DND-41 (cell line): ENCODE results near the gene WBP1L.
"Not testable (repeated sequence)": the region's sequence is repeated elsewhere in the genome, so short reads cannot be mapped to it uniquely, and the experiment has no call there.

Source experiments
- ATAC-seq: fragments of 200-7000 bp; cut with Tn5 transposase; 3 replicates; pipeline ENCODE4 v1.9.1; 2021; ENCODE audit warnings: low read depth; ENCODE audit not compliant: insufficient read depth
- DNase-seq: peaks from one replicate; pipeline ENCODE4 v3.0.0-alpha.2; 2020
- H2AFZ ChIP-seq: 2 replicates; pipeline ENCODE4 v1.6.0; 2012; ENCODE audit warnings: low read depth, low read length
- H3K27ac ChIP-seq: 2 replicates; pipeline ENCODE4 v1.5.1; 2012; ENCODE audit warnings: low read length, inconsistent platforms
- H3K27me3 ChIP-seq: fragments of 200-600 bp; sonication (generic); 2 replicates; pipeline ENCODE4 v1.6.0; 2012; ENCODE audit warnings: low read length, mild to moderate bottlenecking, inconsistent platforms; ENCODE audit not compliant: insufficient read depth, poor library complexity
- H3K36me3 ChIP-seq: 2 replicates; pipeline ENCODE4 v1.5.1; 2012; ENCODE audit warnings: low read length, inconsistent platforms; ENCODE audit not compliant: insufficient read depth
- H3K4me1 ChIP-seq: 2 replicates; pipeline ENCODE4 v1.5.1; 2012; ENCODE audit warnings: mild to moderate bottlenecking, low read length; ENCODE audit not compliant: insufficient read depth
- H3K4me2 ChIP-seq: 2 replicates; pipeline ENCODE4 v1.6.0; 2012; ENCODE audit warnings: mild to moderate bottlenecking, moderate library complexity, low read length, inconsistent platforms; ENCODE audit not compliant: insufficient read depth
- H3K4me3 ChIP-seq, 2 experiments: fragments of 200-600 bp in 1 of 2; shearing (Covaris generic) in 1 of 2; 2 replicates each; pipeline ENCODE4 v1.5.1; 2012 to 2016; ENCODE audit warnings: inconsistent platforms in 2 of 2, low read length in 2 of 2, mild to moderate bottlenecking in 2 of 2, low read depth in 1 of 2, moderate library complexity in 1 of 2
- H3K79me2 ChIP-seq: 2 replicates; pipeline ENCODE4 v1.6.0; 2012; ENCODE audit warnings: low read length, inconsistent platforms; ENCODE audit not compliant: insufficient read depth
- H3K9ac ChIP-seq: 2 replicates; pipeline ENCODE4 v1.6.0; 2012; ENCODE audit warnings: low read depth, mild to moderate bottlenecking, inconsistent platforms, low read length, moderate library complexity
- H3K9me3 ChIP-seq: 2 replicates; pipeline ENCODE4 v1.5.1; 2012; ENCODE audit warnings: low read length, moderate library complexity, mild to moderate bottlenecking, inconsistent platforms; ENCODE audit not compliant: insufficient read depth, severe bottlenecking
- H4K20me1 ChIP-seq: 2 replicates; pipeline ENCODE4 v1.6.0; 2012; ENCODE audit warnings: low read length; ENCODE audit not compliant: insufficient read depth
- CTCF ChIP-seq: IDR thresholded peaks from 2 replicates; pipeline ENCODE4 v1.5.1; 2012; ENCODE audit warnings: borderline replicate concordance, low read length, moderate library complexity, mild to moderate bottlenecking; ENCODE audit not compliant: poor library complexity, severe bottlenecking; ENCODE audit errors: extremely low read depth
- EZH2 ChIP-seq: IDR thresholded peaks from 3 replicates; pipeline ENCODE4 v1.6.1; 2012; ENCODE audit warnings: borderline replicate concordance, low read depth, mild to moderate bottlenecking, moderate library complexity, low read length, inconsistent platforms; ENCODE audit not compliant: severe bottlenecking

The WBP1L gene

GRCh38 chr10:102837230-102837721 is 93.5 kb downstream of the WBP1L start, which contains the start of gene CYP17A1:
CYP17A1 (minus strand) TSS chr10:102837413; CDS start chr10:102837361, 52 bp downstream.
- Histone ChIP-seq H3K4me1 (no peaks in the 10 kb centered on the region), H3K36me3 (no peaks in the 10 kb centered on the region), H3K4me3 (no peak within 1 kb of the TSS), H3K27me3 (no peaks in the 10 kb centered on the region), H3K9ac (no peak within 1 kb of the TSS), H4K20me1 (no peaks in the 10 kb centered on the region; the same call in 1 of the 2 replicates), H3K79me2 (no peaks in the 10 kb centered on the region), H3K27ac (no peak within 1 kb of the TSS), H3K4me2 (no peak within 1 kb of the TSS), H3K9me3 (peaks cover 9% of the 10 kb centered on the region), H2AFZ (no peak within 1 kb of the TSS)
- no peak for DNase-seq
- no peak for ATAC-seq
- no peak for TF ChIP-seq EZH2
- TF ChIP-seq CTCF, result no peak

- not testable (repeated sequence) for H3K9ac ChIP-seq, H3K79me2 ChIP-seq, H3K4me3 ChIP-seq, DNase-seq, ATAC-seq, H3K4me1 ChIP-seq, H3K36me3 ChIP-seq, H2AFZ ChIP-seq, H3K4me2 ChIP-seq, H3K9me3 ChIP-seq, H3K27me3 ChIP-seq, H3K27ac ChIP-seq, H4K20me1 ChIP-seq
Observed at GRCh38 chr10:102838276-102838927, 94.7 kb downstream of the WBP1L start.

- no peak overlapping the region for H3K4me2 ChIP-seq
- no peak overlapping the region for H2AFZ ChIP-seq
- H3K4me3 ChIP-seq, result no peak overlapping the region
- H3K27me3 ChIP-seq, result no peaks in the 10 kb centered on the region
- DNase-seq (no peak), ATAC-seq (no peak)
- no peaks in the 10 kb centered on the region for H3K4me1 ChIP-seq
- no peaks in the 10 kb centered on the region for H4K20me1 ChIP-seq
- peaks cover 9% of the 10 kb centered on the region for H3K9me3 ChIP-seq
- H3K79me2 ChIP-seq, result no peaks in the 10 kb centered on the region
- no peak overlapping the region for H3K27ac ChIP-seq
- H3K36me3 ChIP-seq, result no peaks in the 10 kb centered on the region
- no peak for TF ChIP-seq CTCF
- TF ChIP-seq EZH2, result no peak
- no peak overlapping the region for H3K9ac ChIP-seq
Observed at GRCh38 chr10:102841827-102842345, 98.1 kb downstream of the WBP1L start.

GRCh38 chr10:102843139-102843538 is 99.4 kb downstream of the WBP1L start:
- H3K79me2 ChIP-seq, ATAC-seq, H3K4me2 ChIP-seq, H2AFZ ChIP-seq, H3K27ac ChIP-seq, H3K36me3 ChIP-seq, H3K27me3 ChIP-seq, H4K20me1 ChIP-seq, H3K4me3 ChIP-seq, H3K9me3 ChIP-seq, H3K4me1 ChIP-seq, H3K9ac ChIP-seq, DNase-seq: not testable (repeated sequence)

- H3K36me3 ChIP-seq, H3K27me3 ChIP-seq, H3K4me3 ChIP-seq, H2AFZ ChIP-seq, H3K4me2 ChIP-seq, H3K9ac ChIP-seq, H3K9me3 ChIP-seq, H3K4me1 ChIP-seq, H3K79me2 ChIP-seq, H3K27ac ChIP-seq, ATAC-seq, DNase-seq, H4K20me1 ChIP-seq: not testable (repeated sequence)
Observed at GRCh38 chr10:102844190-102844776, 100.5 kb downstream of the WBP1L start.
